Measurements from ENCODE around the gene ASAP3.

DNA sequence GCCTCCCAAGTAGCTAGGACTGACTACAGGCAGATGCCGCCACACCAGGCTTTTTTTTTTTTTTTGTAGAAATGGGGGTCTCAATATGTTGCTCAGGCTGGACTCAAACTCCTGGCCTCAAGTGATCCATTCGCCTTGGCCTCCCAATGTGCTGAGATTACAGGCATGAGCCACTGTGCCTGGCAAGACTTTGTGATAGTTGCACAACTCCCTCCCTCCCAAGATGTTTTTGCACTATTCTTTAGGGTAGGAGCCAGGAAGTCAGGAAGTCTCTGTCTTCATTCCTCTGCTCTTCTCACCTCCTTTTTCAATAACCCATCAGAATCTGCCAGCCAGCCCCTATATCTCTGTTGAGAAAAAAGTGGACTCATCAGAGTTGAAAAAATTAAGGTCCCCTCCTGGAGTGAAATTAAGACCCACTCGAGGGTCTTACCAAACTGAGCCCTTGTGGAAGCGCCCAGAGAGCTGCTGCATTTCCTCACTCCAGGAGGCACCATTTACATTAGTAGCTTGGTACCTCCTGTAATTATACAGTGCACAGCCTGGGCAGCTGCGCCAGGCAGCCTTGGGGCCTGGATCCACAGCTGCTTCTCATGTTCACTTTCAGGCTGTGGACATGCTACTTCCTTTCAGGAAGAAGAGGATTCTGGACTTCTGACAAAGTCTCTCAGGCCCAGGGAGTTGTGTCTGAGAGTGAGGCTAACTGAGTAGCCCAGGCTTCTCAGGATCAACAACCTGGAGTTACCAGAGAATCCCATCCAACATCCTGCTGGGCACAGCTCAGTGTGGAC lies 83.5 kb downstream of the ASAP3 start:
- no peak for TF ChIP-seq EZH2 (IDR thresholded peaks at IDR 0.05; ENCODE audit: borderline replicate concordance, low read length)
- TF ChIP-seq, protein P1, sequence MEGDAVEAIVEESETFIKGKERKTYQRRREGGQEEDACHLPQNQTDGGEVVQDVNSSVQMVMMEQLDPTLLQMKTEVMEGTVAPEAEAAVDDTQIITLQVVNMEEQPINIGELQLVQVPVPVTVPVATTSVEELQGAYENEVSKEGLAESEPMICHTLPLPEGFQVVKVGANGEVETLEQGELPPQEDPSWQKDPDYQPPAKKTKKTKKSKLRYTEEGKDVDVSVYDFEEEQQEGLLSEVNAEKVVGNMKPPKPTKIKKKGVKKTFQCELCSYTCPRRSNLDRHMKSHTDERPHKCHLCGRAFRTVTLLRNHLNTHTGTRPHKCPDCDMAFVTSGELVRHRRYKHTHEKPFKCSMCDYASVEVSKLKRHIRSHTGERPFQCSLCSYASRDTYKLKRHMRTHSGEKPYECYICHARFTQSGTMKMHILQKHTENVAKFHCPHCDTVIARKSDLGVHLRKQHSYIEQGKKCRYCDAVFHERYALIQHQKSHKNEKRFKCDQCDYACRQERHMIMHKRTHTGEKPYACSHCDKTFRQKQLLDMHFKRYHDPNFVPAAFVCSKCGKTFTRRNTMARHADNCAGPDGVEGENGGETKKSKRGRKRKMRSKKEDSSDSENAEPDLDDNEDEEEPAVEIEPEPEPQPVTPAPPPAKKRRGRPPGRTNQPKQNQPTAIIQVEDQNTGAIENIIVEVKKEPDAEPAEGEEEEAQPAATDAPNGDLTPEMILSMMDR (conservative IDR thresholded peaks at IDR 0.05 in 1 of 2, IDR thresholded peaks at IDR 0.05 in 1 of 2; ENCODE audit: extremely low read depth in 1 of 2, insufficient read depth in 1 of 2, low read depth in 1 of 2, low read length in 2 of 2), result no peak
